ENCODE measurements around the gene RIMBP2.

GRCh38 chr12:130483616-130484180 lies 232.4 kb downstream of the RIMBP2 start:
- TF ChIP-seq, protein P1, sequence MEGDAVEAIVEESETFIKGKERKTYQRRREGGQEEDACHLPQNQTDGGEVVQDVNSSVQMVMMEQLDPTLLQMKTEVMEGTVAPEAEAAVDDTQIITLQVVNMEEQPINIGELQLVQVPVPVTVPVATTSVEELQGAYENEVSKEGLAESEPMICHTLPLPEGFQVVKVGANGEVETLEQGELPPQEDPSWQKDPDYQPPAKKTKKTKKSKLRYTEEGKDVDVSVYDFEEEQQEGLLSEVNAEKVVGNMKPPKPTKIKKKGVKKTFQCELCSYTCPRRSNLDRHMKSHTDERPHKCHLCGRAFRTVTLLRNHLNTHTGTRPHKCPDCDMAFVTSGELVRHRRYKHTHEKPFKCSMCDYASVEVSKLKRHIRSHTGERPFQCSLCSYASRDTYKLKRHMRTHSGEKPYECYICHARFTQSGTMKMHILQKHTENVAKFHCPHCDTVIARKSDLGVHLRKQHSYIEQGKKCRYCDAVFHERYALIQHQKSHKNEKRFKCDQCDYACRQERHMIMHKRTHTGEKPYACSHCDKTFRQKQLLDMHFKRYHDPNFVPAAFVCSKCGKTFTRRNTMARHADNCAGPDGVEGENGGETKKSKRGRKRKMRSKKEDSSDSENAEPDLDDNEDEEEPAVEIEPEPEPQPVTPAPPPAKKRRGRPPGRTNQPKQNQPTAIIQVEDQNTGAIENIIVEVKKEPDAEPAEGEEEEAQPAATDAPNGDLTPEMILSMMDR (IDR thresholded peaks at IDR 0.05) = no peak
- no peak for TF ChIP-seq ZFX (IDR thresholded peaks at IDR 0.05; ENCODE audit: borderline replicate concordance)
